K562 (cell line): Measurements from ENCODE around the gene PCSK5. TPM values are rescaled to one million over a fixed set of nuclear protein-coding genes. Genes with fewer than 3 reads are reported as not detected.

Experiments used
- ATAC-seq: fragments of 200-7000 bp; cut with Tn5 transposase; 3 replicates; pipeline ENCODE4 v1.9.1; 2020; ENCODE audit warnings: moderate library complexity
- BruUV-seq: library from RNA; stranded (reverse); fragments of 400-500 nt; replicated peaks from 2 replicates; lab custom pipeline; 2021; lab: Mats Ljungman, UMichigan
- CTCF ChIA-PET: fragments of 300-600 bp; formaldehyde crosslinking; extraction: SDS; loops from one replicate; lab custom pipeline; 2021; ENCODE audit warnings: low intra/inter-chr PET ratio; lab: Yijun Ruan, JAX
- POLR2A ChIA-PET: fragments of 300-600, 350-650 bp; sonication (Branson Sonifier 250); formaldehyde crosslinking; extraction: SDS; loops from one replicate; lab custom pipeline; 2021; ENCODE audit warnings: antibody characterized with exemption, inconsistent platforms; lab: Yijun Ruan, JAX
- DNase-seq, 4 experiments: peaks; one replicate each; pipeline versions ENCODE4 v3.0.0 to v3.0.0-alpha.2; 2011 to 2018; ENCODE audit warnings: low spot score in 3 of 4, mixed read lengths in 3 of 4; ENCODE audit errors: extremely low read depth in 1 of 4
- FAIRE-seq: peaks from 2 replicates; lab custom pipeline; 2011; peaks lifted over from hg19 to GRCh38; lab: Jason Lieb, UNC
- H2AFZ ChIP-seq: 2 replicates; pipeline ENCODE4 v1.6.0; 2011; ENCODE audit warnings: low read depth, low read length, control low read depth, inconsistent platforms
- H3K27ac ChIP-seq: fragments of 200-600 bp; 3 replicates; pipeline ENCODE4 v1.8.0; 2011; ENCODE audit warnings: low read depth, mild to moderate bottlenecking, control low read depth, inconsistent platforms, low read length, moderate library complexity, mixed read lengths; ENCODE audit errors: extremely low read depth
- H3K27me3 ChIP-seq, 2 experiments: fragments of 300-600 bp in 1 of 2; 2 replicates in 1 of 2; 3 replicates in 1 of 2; pipeline versions ENCODE4 v1.6.0 to v1.8.0; 2011; ENCODE audit warnings: inconsistent platforms in 2 of 2, low read length in 2 of 2, mild to moderate bottlenecking in 1 of 2, mixed read lengths in 1 of 2, moderate library complexity in 1 of 2; ENCODE audit not compliant: control insufficient read depth in 2 of 2, insufficient read depth in 2 of 2
- H3K36me3 ChIP-seq: fragments of 300-600 bp; 3 replicates; pipeline ENCODE4 v1.8.0; 2011; ENCODE audit warnings: mild to moderate bottlenecking, low read length, inconsistent platforms; ENCODE audit not compliant: control insufficient read depth, insufficient read depth
- H3K4me1 ChIP-seq, 2 experiments: fragments of 200-600 bp in 1 of 2; replicated peaks in 1 of 2; 2 replicates in 1 of 2; 3 replicates in 1 of 2; pipeline versions ENCODE4 v1.5.1 to v1.8.0; 2011; ENCODE audit warnings: inconsistent platforms in 2 of 2, low read length in 2 of 2, mild to moderate bottlenecking in 1 of 2, mixed read lengths in 1 of 2, moderate library complexity in 1 of 2; ENCODE audit not compliant: control insufficient read depth in 2 of 2, insufficient read depth in 2 of 2
- H3K4me2 ChIP-seq: 2 replicates; pipeline ENCODE4 v1.6.1; 2011; ENCODE audit warnings: low read length, control low read depth, inconsistent platforms, mixed read lengths; ENCODE audit not compliant: insufficient read depth
- H3K4me3 ChIP-seq: fragments of 200-600 bp; sonication (generic), shearing (Covaris generic); 2 replicates; pipeline ENCODE4 v1.5.1; 2016; ENCODE audit warnings: control low read depth, inconsistent platforms
- H3K79me2 ChIP-seq: fragments of 200-600 bp; 3 replicates; pipeline ENCODE4 v1.8.0; 2011; ENCODE audit warnings: low read length, inconsistent platforms; ENCODE audit not compliant: control insufficient read depth, insufficient read depth
- H3K9ac ChIP-seq, 2 experiments: 2 replicates each; pipeline versions ENCODE4 v1.6.0 to v1.6.1; 2011; ENCODE audit warnings: low read depth in 2 of 2, low read length in 2 of 2, control low read depth in 1 of 2, inconsistent platforms in 1 of 2, mild to moderate bottlenecking in 1 of 2, mixed read lengths in 1 of 2; ENCODE audit not compliant: insufficient read depth in 1 of 2
- H3K9me1 ChIP-seq: one replicate; pipeline ENCODE4 v1.6.0; 2011; ENCODE audit warnings: inconsistent platforms, mild to moderate bottlenecking, low read length, moderate library complexity; ENCODE audit not compliant: control insufficient read depth, insufficient read depth
- H3K9me3 ChIP-seq: replicated peaks from 2 replicates; pipeline ENCODE4 v1.5.1; 2011; ENCODE audit warnings: low read depth, low read length, inconsistent platforms; ENCODE audit not compliant: control insufficient read depth, insufficient read depth
- H4K20me1 ChIP-seq: replicated peaks from 2 replicates; pipeline ENCODE4 v1.6.1; 2011; ENCODE audit warnings: low read length, inconsistent platforms, mixed read lengths; ENCODE audit not compliant: control insufficient read depth, insufficient read depth
- BMI1 ChIP-seq: fragments of 150-350 bp; IDR thresholded peaks from 2 replicates; pipeline ENCODE4 v1.6.1; 2014; ENCODE audit warnings: low read length
- MAFF ChIP-seq: IDR thresholded peaks from 2 replicates; pipeline ENCODE4 v1.6.1; 2012; ENCODE audit warnings: low read length, improper control_type of control experiment
- NONO ChIP-seq, 2 experiments: fragments of 200-400 bp in 1 of 2; fragments of 450-650 bp in 1 of 2; formaldehyde crosslinking in 1 of 2; IDR thresholded peaks; 2 replicates each; pipeline ENCODE4 v1.6.1; 2017; ENCODE audit warnings: low read depth in 2 of 2, mild to moderate bottlenecking in 2 of 2, moderate library complexity in 2 of 2, low read length in 1 of 2
- OTX1 ChIP-seq: fragments of 450-650 bp; formaldehyde crosslinking; IDR thresholded peaks from 2 replicates; pipeline ENCODE4 v1.4.0; 2022; ENCODE audit warnings: mild to moderate bottlenecking
- ZC3H8 ChIP-seq: fragments of 450-650 bp; IDR thresholded peaks from 2 replicates; pipeline ENCODE4 v1.6.1; 2017
- ZNF174 ChIP-seq: fragments of 250-450 bp; sonication (Bioruptor Pico); IDR thresholded peaks from 2 replicates; pipeline ENCODE4 v1.4.0; 2020; ENCODE audit warnings: mild to moderate bottlenecking
- ZNF316 ChIP-seq: fragments of 450-650 bp; IDR thresholded peaks from 2 replicates; pipeline ENCODE4 v1.6.1; 2016
- ZNF766 ChIP-seq: fragments of 200-800 bp; sonication (Bioruptor generic); conservative IDR thresholded peaks from 2 replicates; pipeline ENCODE4 v1.6.1; 2016; ENCODE audit warnings: missing genetic modification characterization, missing compliant biosample characterization
- WGBS: fragments of 100-300 bp; shearing (Covaris generic); methylation state at CpG from one replicate; pipeline ENCODE4 v1.1.6; 2016; ENCODE audit warnings: low coverage, mixed read lengths; ENCODE audit not compliant: insufficient coverage; ENCODE audit errors: missing lambda C conversion rate; 5-methylcytosine and 5-hydroxymethylcytosine counted together
- in situ Hi-C: fragments of 300-500 bp; cut with MboI; formaldehyde crosslinking; loops from 4 replicates; pipeline ENCODE4 v1.15.0; 2018; ENCODE audit warnings: inconsistent platforms, mixed read lengths
- intact Hi-C: fragments of 100-400 bp; cut with micrococcal nuclease; formaldehyde crosslinking; loops from 2 replicates; pipeline ENCODE4 v1.14.2; 2022
- polyA plus RNA-seq, 8 experiments: library from polyadenylated mRNA; depleted of rRNA in 4 of 8; stranded (reverse) in 5 of 8; unstranded in 3 of 8; fragments of >200 nt; fragmentation: Nextera tagmentation in 2 of 8; fragmentation: Illumina TruSeq in 1 of 8; extraction: Ambion mirVana in 2 of 8; extraction: Trizol in 1 of 8; gene quantifications; 2 replicates each; pipeline versions ENCODE4 v1.2.1 to v1.2.3, GENCODE V29; 2011 to 2014; ENCODE audit warnings: inconsistent platforms in 1 of 8, missing spikeins in 1 of 8
- total RNA-seq, 7 experiments: library from RNA; depleted of rRNA in 6 of 7; stranded (reverse); fragments of >200 nt in 6 of 7; fragmentation: Illumina TruSeq in 2 of 7; extraction: Trizol in 2 of 7; gene quantifications; 2 replicates each; pipeline versions ENCODE4 v1.2.1 to v1.2.3, GENCODE V29; 2011 to 2021; ENCODE audit warnings: low replicate concordance in 1 of 7
- TF ChIP-seq, protein P1 (sequence below): fragments of 250-450 bp; sonication (Bioruptor Pico); IDR thresholded peaks from 2 replicates; pipeline ENCODE4 v1.5.0; 2020; ENCODE audit warnings: mild to moderate bottlenecking
- TF ChIP-seq, protein P2 (sequence below): fragments of 250-450 bp; sonication (Bioruptor Pico); IDR thresholded peaks from 2 replicates; pipeline ENCODE4 v1.4.0; 2020; ENCODE audit warnings: mild to moderate bottlenecking, moderate library complexity

Gene PCSK5
- total and polyA plus RNA-seq, 9 of the 15 experiments (the other 6 are each of a cell fraction or from before 2014, with no cell fraction given), result not detected

DNA sequence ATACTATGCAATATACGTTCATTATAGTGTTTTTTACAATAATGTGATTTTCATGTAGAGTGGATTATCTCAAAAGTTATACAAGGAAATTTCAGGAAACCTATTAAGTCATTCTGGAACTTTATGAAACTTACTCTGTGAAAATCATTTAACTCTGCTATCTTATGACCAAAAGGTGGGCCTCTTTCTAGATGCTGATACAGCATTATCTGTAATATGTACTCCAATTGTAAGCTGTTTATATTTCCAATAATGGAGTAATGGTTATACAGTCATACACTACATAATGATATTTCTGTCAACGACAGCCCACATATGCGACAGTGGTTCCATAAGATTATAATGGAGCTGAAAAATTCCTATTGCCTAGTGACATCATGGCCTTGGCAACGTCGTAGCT is 18.8 kb upstream of the PCSK5 start:
- H3K9ac ChIP-seq, result no peak overlapping the region
- FAIRE-seq (no peak), DNase-seq (no peak), ATAC-seq (no peak)
- BruUV-seq, result no TSS peak
- no peaks in the 10 kb centered on the region for H3K9me3 ChIP-seq
- ChIA-PET CTCF (no interaction called here), POLR2A (no interaction called here)
- 0% methylated on average over 5 of the region's 5 CpGs for WGBS
- no peaks in the 10 kb centered on the region for H4K20me1 ChIP-seq
- no peak overlapping the region for H2AFZ ChIP-seq
- in situ Hi-C loops (no loop called here), intact Hi-C loops (no loop called here)
- H3K79me2 ChIP-seq, result no peaks in the 10 kb centered on the region
- TF ChIP-seq NONO (IDR thresholded peaks at IDR 0.05; ENCODE audit: low read depth in 2 of 2, low read length in 1 of 2), result no peak
- no peak for TF ChIP-seq OTX1
- TF ChIP-seq ZNF316, result peak; percentile 56
- TF ChIP-seq ZC3H8, result no peak
- TF ChIP-seq ZNF766 (CRISPR knock-in tag), result no peak
- TF ChIP-seq, protein P1, sequence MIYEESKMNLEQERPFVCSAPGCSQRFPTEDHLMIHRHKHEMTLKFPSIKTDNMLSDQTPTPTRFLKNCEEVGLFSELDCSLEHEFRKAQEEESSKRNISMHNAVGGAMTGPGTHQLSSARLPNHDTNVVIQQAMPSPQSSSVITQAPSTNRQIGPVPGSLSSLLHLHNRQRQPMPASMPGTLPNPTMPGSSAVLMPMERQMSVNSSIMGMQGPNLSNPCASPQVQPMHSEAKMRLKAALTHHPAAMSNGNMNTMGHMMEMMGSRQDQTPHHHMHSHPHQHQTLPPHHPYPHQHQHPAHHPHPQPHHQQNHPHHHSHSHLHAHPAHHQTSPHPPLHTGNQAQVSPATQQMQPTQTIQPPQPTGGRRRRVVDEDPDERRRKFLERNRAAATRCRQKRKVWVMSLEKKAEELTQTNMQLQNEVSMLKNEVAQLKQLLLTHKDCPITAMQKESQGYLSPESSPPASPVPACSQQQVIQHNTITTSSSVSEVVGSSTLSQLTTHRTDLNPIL (CRISPR knock-in tag), result no peak
- TF ChIP-seq ZNF174, result no peak
- TF ChIP-seq, protein P2, sequence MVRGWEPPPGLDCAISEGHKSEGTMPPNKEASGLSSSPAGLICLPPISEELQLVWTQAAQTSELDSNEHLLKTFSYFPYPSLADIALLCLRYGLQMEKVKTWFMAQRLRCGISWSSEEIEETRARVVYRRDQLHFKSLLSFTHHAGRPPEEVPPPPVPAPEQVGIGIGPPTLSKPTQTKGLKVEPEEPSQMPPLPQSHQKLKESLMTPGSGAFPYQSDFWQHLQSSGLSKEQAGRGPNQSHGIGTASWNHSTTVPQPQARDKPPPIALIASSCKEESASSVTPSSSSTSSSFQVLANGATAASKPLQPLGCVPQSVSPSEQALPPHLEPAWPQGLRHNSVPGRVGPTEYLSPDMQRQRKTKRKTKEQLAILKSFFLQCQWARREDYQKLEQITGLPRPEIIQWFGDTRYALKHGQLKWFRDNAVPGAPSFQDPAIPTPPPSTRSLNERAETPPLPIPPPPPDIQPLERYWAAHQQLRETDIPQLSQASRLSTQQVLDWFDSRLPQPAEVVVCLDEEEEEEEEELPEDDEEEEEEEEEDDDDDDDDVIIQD (CRISPR knock-in tag), result no peak
- TF ChIP-seq BMI1, result no peak
- TF ChIP-seq MAFF, result 0 out of 2 replicates have a peak, but pooled peaks have one; percentile 6
- H3K9me1 ChIP-seq, result no peaks in the 10 kb centered on the region
- no peak overlapping the region for H3K4me3 ChIP-seq
- H3K36me3 ChIP-seq, result no peaks in the 10 kb centered on the region
- no peak overlapping the region for H3K27ac ChIP-seq
- H3K27me3 ChIP-seq, result no peaks in the 10 kb centered on the region
- H3K4me2 ChIP-seq, result no peak overlapping the region
- H3K4me1 ChIP-seq, result no peaks in the 10 kb centered on the region
